ENCODE results near the gene CHORDC1.

Gene CHORDC1

GRCh38 chr11:90222459-90223247, at the start of gene CHORDC1:
CHORDC1 (minus strand) TSS chr11:90223049; CDS start chr11:90222954, 95 bp downstream.
- no peak for TF ChIP-seq Cebpa-rat (IDR thresholded peaks at IDR 0.05)
- Histone ChIP-seq H3K9ac (peak within 1 kb of the TSS; percentile 87 to 96 (median 91)), H3K4me1 (peaks cover 28 to 47% (median 34%) of the 10 kb centered on the region in 10 experiments)

DNA sequence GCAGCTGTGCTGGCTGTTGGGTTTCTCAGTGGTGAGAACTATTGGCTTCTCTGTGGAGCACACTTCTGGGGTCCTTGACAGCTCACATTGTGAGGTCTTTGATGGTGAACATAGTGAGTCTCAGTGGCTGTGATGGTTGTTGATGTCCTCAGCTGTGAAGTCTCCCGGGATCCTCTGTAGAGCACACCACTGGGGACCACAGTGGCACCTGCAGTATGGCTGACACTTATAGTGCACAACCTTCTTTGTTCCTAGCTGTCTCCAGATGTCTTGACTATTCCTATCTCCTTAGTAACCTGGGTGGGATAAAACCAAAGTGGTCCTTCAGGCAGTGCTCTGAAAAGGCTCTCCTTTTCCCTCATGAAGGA, 34.3 kb upstream of the CHORDC1 start:
- H3K4me2 ChIP-seq: 0 out of 22 replicates have a peak overlapping the region, but pooled peaks of 1 of the 11 experiments have one; percentile 14
- H3K4me3 ChIP-seq: no peak overlapping the region
- TF ChIP-seq Cebpa-rat (IDR thresholded peaks at IDR 0.05): no peak
- H3K36me3 ChIP-seq: no peaks in the 10 kb centered on the region
- 0 out of 20 replicates have a peak, but pooled peaks cover 0 to 5% (median 0%) of the 10 kb centered on the region in 10 experiments for H3K4me1 ChIP-seq
- H3K27ac ChIP-seq: no peak overlapping the region
- H3K9ac ChIP-seq: no peak overlapping the region
- H4K20me1 ChIP-seq: no peaks in the 10 kb centered on the region
- H3K9me3 ChIP-seq (replicated peaks in 1 of 11): no peaks in the 10 kb centered on the region
- H3K27me3 ChIP-seq: no peaks in the 10 kb centered on the region

More at GRCh38 chr11:90222459-90223247, at the start of gene CHORDC1:
- Histone ChIP-seq H3K4me2 (peak within 1 kb of the TSS; percentile 81 to 98 (median 90)), H3K27me3 (no peaks in the 10 kb centered on the region), H4K20me1 (peaks cover 42 to 52% (median 46%) of the 10 kb centered on the region in 11 experiments; a peak in 21 of 22 replicates), H3K9me3 (replicated peaks in 1 of 11) (peaks cover 0 to 19% (median 14%) of the 10 kb centered on the region in 11 experiments; a peak in 15 of 22 replicates), H3K4me3 (peak within 1 kb of the TSS; percentile 77 to 98 (median 88)), H3K27ac (peak within 1 kb of the TSS; percentile 83 to 92 (median 89)), H3K36me3 (peaks cover 1 to 37% (median 27%) of the 10 kb centered on the region in 11 experiments; a peak in 19 of 22 replicates)

GRCh38 chr11:90256404-90257157, 33.7 kb upstream of the CHORDC1 start:
- Histone ChIP-seq H3K4me2 (0 out of 22 replicates have a peak overlapping the region, but pooled peaks of 1 of the 11 experiments have one; percentile 14), H3K9ac (no peak overlapping the region), H3K9me3 (replicated peaks in 1 of 11) (no peaks in the 10 kb centered on the region), H3K27ac (no peak overlapping the region), H3K4me1 (0 out of 20 replicates have a peak, but pooled peaks cover 0 to 5% (median 0%) of the 10 kb centered on the region in 10 experiments), H3K4me3 (no peak overlapping the region), H3K36me3 (no peaks in the 10 kb centered on the region), H3K27me3 (no peaks in the 10 kb centered on the region), H4K20me1 (no peaks in the 10 kb centered on the region)
- TF ChIP-seq Cebpa-rat (IDR thresholded peaks at IDR 0.05): no peak

DNA sequence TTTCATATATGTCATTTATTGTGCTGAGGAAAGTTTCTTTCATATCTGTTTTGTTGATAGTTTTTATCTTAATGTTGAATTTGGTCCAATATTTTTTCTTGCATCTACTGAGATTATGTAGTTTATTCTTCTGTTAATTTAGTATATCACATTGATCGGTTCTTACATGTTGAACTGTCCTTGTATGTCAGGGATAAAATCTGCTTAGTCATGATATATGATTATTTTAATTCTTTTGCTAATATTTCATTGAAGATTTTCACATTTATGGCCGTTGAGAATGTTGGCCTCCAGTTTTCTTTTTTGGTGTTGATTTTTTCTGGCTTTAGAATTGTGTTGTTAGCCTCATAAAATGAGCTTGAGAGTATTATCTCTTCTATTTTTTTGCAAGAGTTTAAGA, 31.2 kb upstream of the CHORDC1 start:
- H3K27ac ChIP-seq: no peak overlapping the region
- H3K36me3 ChIP-seq: no peaks in the 10 kb centered on the region
- TF ChIP-seq Cebpa-rat (IDR thresholded peaks at IDR 0.05): no peak
- no peak overlapping the region for H3K4me2 ChIP-seq
- no peak overlapping the region for H3K4me3 ChIP-seq
- H3K4me1 ChIP-seq: peaks cover 0 to 14% (median 0%) of the 10 kb centered on the region in 10 experiments; a peak in 8 of 20 replicates
- H3K9me3 ChIP-seq (replicated peaks in 1 of 11): 0 out of 22 replicates have a peak, but pooled peaks cover 0 to 5% (median 0%) of the 10 kb centered on the region in 11 experiments
- H3K9ac ChIP-seq: no peak overlapping the region
- H4K20me1 ChIP-seq: no peaks in the 10 kb centered on the region
- H3K27me3 ChIP-seq: no peaks in the 10 kb centered on the region

- Histone ChIP-seq H3K4me1 (peaks cover 0 to 14% (median 0%) of the 10 kb centered on the region in 10 experiments; a peak in 8 of 20 replicates), H3K9me3 (replicated peaks in 1 of 11) (0 out of 22 replicates have a peak, but pooled peaks cover 0 to 5% (median 0%) of the 10 kb centered on the region in 11 experiments), H4K20me1 (no peaks in the 10 kb centered on the region), H3K4me3 (no peak overlapping the region), H3K36me3 (no peaks in the 10 kb centered on the region), H3K9ac (no peak overlapping the region), H3K27ac (no peak overlapping the region), H3K27me3 (no peaks in the 10 kb centered on the region), H3K4me2 (no peak overlapping the region)
- TF ChIP-seq Cebpa-rat (IDR thresholded peaks at IDR 0.05): no peak
Measured at GRCh38 chr11:90252053-90252452, 29.2 kb upstream of the CHORDC1 start.

DNA sequence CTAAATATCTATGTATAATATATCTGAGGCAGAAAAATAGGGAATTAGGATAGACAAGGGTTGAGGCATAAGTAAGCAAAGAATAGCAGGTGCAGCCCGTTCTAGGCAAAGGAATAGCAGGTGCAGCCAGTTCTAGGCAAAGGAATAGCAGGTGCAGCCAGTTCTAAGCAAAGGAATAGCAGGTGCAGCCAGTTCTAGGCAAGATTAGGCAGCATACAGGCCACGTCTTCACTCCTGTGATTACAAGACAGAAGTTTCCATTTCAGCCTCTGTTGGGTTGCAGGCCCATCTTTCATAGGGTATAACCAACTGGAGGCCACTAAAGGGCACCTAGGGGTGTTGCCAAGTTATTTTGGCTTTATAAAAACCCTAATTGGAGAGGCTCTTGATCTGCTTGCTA, 28.8 kb upstream of the CHORDC1 start:
- Histone ChIP-seq H3K36me3 (no peaks in the 10 kb centered on the region), H3K4me1 (peaks cover 0 to 14% (median 0%) of the 10 kb centered on the region in 10 experiments; a peak in 8 of 20 replicates), H3K9ac (no peak overlapping the region), H3K4me3 (no peak overlapping the region), H3K9me3 (replicated peaks in 1 of 11) (0 out of 22 replicates have a peak, but pooled peaks cover 0 to 5% (median 0%) of the 10 kb centered on the region in 11 experiments), H3K4me2 (no peak overlapping the region), H4K20me1 (no peaks in the 10 kb centered on the region), H3K27me3 (no peaks in the 10 kb centered on the region), H3K27ac (no peak overlapping the region)
- TF ChIP-seq Cebpa-rat (IDR thresholded peaks at IDR 0.05): no peak

- Histone ChIP-seq H3K27ac (no peak overlapping the region), H4K20me1 (no peaks in the 10 kb centered on the region), H3K9me3 (replicated peaks in 1 of 11) (0 out of 22 replicates have a peak, but pooled peaks cover 0 to 5% (median 0%) of the 10 kb centered on the region in 11 experiments), H3K4me3 (no peak overlapping the region), H3K36me3 (no peaks in the 10 kb centered on the region), H3K27me3 (no peaks in the 10 kb centered on the region), H3K4me1 (peaks cover 0 to 14% (median 0%) of the 10 kb centered on the region in 10 experiments; a peak in 8 of 20 replicates), H3K9ac (no peak overlapping the region), H3K4me2 (peak overlapping the region in 8 of 11 experiments; percentile 6 to 52 (median 24); a peak in 7 of 22 replicates)
- no peak for TF ChIP-seq Cebpa-rat (IDR thresholded peaks at IDR 0.05)
Measured at GRCh38 chr11:90250970-90251369, 28.1 kb upstream of the CHORDC1 start.

- Histone ChIP-seq H3K4me3 (no peak overlapping the region), H3K4me1 (peaks cover 0 to 14% (median 0%) of the 10 kb centered on the region in 10 experiments; a peak in 8 of 20 replicates), H3K4me2 (no peak overlapping the region), H3K9me3 (replicated peaks in 1 of 11) (0 out of 22 replicates have a peak, but pooled peaks cover 0 to 5% (median 0%) of the 10 kb centered on the region in 11 experiments), H3K27me3 (no peaks in the 10 kb centered on the region), H3K36me3 (no peaks in the 10 kb centered on the region), H3K27ac (no peak overlapping the region), H4K20me1 (no peaks in the 10 kb centered on the region), H3K9ac (no peak overlapping the region)
- TF ChIP-seq Cebpa-rat (IDR thresholded peaks at IDR 0.05): no peak
Measured at GRCh38 chr11:90246468-90246867, 23.6 kb upstream of the CHORDC1 start.

DNA sequence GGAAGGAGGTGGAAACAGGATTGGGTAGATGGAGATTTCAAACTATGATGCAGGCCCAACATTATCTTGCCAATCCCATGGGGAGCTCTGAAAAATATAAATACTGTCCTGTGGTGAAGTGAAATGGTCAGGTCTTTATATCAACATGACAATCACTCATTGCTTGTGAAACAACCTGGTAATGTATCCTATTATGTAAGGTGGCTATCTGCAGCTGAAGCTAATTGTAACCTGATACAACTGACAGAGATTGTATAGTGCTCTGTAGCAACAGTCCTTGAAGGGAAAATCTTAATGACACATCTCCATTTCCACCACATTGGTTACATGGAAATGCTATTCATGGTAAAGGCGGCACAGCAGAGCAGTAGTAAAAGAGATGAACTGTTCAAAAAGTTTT, 20.7 kb upstream of the CHORDC1 start:
- Histone ChIP-seq H3K9ac (no peak overlapping the region), H3K4me3 (no peak overlapping the region), H3K36me3 (no peaks in the 10 kb centered on the region), H3K9me3 (replicated peaks in 1 of 11) (no peaks in the 10 kb centered on the region), H4K20me1 (no peaks in the 10 kb centered on the region), H3K4me2 (no peak overlapping the region), H3K27me3 (no peaks in the 10 kb centered on the region), H3K4me1 (no peaks in the 10 kb centered on the region), H3K27ac (no peak overlapping the region)
- no peak for TF ChIP-seq Cebpa-rat (IDR thresholded peaks at IDR 0.05)
